GM12878 (cell line): ENCODE measurements around the gene PRPF31.
A peak's percentile ranks its signal among the peaks of the same experiment; 100 is the strongest.

Experiments used
- ATF2 ChIP-seq: IDR thresholded peaks from 2 replicates; pipeline ENCODE4 v1.6.1; 2012; ENCODE audit warnings: low read length, inconsistent platforms
- ATF3 ChIP-seq: IDR thresholded peaks from 2 replicates; pipeline ENCODE4 v1.6.1; 2011; ENCODE audit warnings: low read depth, mild to moderate bottlenecking, low read length, moderate library complexity, borderline replicate concordance; ENCODE audit errors: extremely low read depth
- EGR1 ChIP-seq, 2 experiments: IDR thresholded peaks; 1 replicate in 1 of 2; 2 replicates in 1 of 2; pipeline ENCODE4 v1.6.1; 2011 to 2012; ENCODE audit warnings: low read depth in 2 of 2, low read length in 2 of 2, borderline replicate concordance in 1 of 2, mild to moderate bottlenecking in 1 of 2, moderate library complexity in 1 of 2
- EZH2 ChIP-seq: IDR thresholded peaks from 2 replicates; pipeline ENCODE4 v1.6.1; 2012; ENCODE audit warnings: low read depth, mild to moderate bottlenecking, control low read depth, inconsistent platforms, low read length, borderline replicate concordance; ENCODE audit not compliant: control insufficient read depth
- HDAC6 ChIP-seq: fragments of 200-600 bp; sonication (generic); IDR thresholded peaks from one replicate; pipeline ENCODE4 v1.8.0; 2017; ENCODE audit warnings: antibody characterized with exemption; ENCODE audit not compliant: unreplicated experiment
- KLF5 ChIP-seq: fragments of 450-650 bp; IDR thresholded peaks from 2 replicates; pipeline ENCODE4 v1.6.1; 2014; ENCODE audit warnings: mild to moderate bottlenecking; ENCODE audit not compliant: partially characterized antibody
- POLR2A ChIP-seq: IDR thresholded peaks from 2 replicates; pipeline ENCODE4 v1.6.1; 2011; ENCODE audit warnings: low read depth, mild to moderate bottlenecking, low read length
- RFX5 ChIP-seq: IDR thresholded peaks from 2 replicates; pipeline ENCODE4 v1.6.1; 2011; ENCODE audit warnings: low read depth, low read length, improper control_type of control experiment
- TBL1XR1 ChIP-seq: IDR thresholded peaks from 2 replicates; pipeline ENCODE4 v1.6.1; 2012; ENCODE audit warnings: low read depth, low read length, improper control_type of control experiment
- ZNF274 ChIP-seq: IDR thresholded peaks from one replicate; pipeline ENCODE4 v1.8.0; 2011; ENCODE audit not compliant: insufficient read length, insufficient read depth
- TF ChIP-seq, protein P1 (sequence below): fragments of 450-650 bp; IDR thresholded peaks from 2 replicates; pipeline ENCODE4 v1.6.1; 2017; ENCODE audit warnings: antibody characterized with exemption, mild to moderate bottlenecking, moderate library complexity
- TF ChIP-seq, protein P2 (sequence below): fragments of 150-350 bp; IDR thresholded peaks from 2 replicates; pipeline ENCODE4 v1.6.1; 2016; ENCODE audit warnings: low read depth, low read length
- TF ChIP-seq, protein P3 (sequence below), 3 experiments: IDR thresholded peaks in 2 of 3; conservative IDR thresholded peaks in 1 of 3; 2 replicates each; pipeline ENCODE4 v1.5.1; 2011; ENCODE audit warnings: low read depth in 3 of 3, low read length in 3 of 3, mild to moderate bottlenecking in 3 of 3, control low read depth in 2 of 3, moderate library complexity in 2 of 3, inconsistent platforms in 1 of 3, mixed read lengths in 1 of 3; ENCODE audit not compliant: control insufficient read depth in 2 of 3, insufficient read depth in 1 of 3; ENCODE audit errors: extremely low read depth in 1 of 3
- TF ChIP-seq, protein P4 (sequence below): IDR thresholded peaks from 2 replicates; pipeline ENCODE4 v1.6.1; 2012; ENCODE audit warnings: low read depth, low read length, improper control_type of control experiment

- TF ChIP-seq POLR2A (peak; percentile 64; the same call in 1 of the 2 replicates), ATF2 (no peak), TBL1XR1 (no peak), EGR1 (IDR thresholded peaks at IDR 0.05; ENCODE audit: borderline replicate concordance in 1 of 2, low read depth in 2 of 2, low read length in 2 of 2) (no peak), KLF5 (no peak), HDAC6 (no peak), ZNF274 (no peak), ATF3 (no peak), EZH2 (no peak), RFX5 (no peak)
- TF ChIP-seq, protein P1, sequence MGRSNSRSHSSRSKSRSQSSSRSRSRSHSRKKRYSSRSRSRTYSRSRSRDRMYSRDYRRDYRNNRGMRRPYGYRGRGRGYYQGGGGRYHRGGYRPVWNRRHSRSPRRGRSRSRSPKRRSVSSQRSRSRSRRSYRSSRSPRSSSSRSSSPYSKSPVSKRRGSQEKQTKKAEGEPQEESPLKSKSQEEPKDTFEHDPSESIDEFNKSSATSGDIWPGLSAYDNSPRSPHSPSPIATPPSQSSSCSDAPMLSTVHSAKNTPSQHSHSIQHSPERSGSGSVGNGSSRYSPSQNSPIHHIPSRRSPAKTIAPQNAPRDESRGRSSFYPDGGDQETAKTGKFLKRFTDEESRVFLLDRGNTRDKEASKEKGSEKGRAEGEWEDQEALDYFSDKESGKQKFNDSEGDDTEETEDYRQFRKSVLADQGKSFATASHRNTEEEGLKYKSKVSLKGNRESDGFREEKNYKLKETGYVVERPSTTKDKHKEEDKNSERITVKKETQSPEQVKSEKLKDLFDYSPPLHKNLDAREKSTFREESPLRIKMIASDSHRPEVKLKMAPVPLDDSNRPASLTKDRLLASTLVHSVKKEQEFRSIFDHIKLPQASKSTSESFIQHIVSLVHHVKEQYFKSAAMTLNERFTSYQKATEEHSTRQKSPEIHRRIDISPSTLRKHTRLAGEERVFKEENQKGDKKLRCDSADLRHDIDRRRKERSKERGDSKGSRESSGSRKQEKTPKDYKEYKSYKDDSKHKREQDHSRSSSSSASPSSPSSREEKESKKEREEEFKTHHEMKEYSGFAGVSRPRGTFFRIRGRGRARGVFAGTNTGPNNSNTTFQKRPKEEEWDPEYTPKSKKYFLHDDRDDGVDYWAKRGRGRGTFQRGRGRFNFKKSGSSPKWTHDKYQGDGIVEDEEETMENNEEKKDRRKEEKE = no peak
- TF ChIP-seq, protein P2, sequence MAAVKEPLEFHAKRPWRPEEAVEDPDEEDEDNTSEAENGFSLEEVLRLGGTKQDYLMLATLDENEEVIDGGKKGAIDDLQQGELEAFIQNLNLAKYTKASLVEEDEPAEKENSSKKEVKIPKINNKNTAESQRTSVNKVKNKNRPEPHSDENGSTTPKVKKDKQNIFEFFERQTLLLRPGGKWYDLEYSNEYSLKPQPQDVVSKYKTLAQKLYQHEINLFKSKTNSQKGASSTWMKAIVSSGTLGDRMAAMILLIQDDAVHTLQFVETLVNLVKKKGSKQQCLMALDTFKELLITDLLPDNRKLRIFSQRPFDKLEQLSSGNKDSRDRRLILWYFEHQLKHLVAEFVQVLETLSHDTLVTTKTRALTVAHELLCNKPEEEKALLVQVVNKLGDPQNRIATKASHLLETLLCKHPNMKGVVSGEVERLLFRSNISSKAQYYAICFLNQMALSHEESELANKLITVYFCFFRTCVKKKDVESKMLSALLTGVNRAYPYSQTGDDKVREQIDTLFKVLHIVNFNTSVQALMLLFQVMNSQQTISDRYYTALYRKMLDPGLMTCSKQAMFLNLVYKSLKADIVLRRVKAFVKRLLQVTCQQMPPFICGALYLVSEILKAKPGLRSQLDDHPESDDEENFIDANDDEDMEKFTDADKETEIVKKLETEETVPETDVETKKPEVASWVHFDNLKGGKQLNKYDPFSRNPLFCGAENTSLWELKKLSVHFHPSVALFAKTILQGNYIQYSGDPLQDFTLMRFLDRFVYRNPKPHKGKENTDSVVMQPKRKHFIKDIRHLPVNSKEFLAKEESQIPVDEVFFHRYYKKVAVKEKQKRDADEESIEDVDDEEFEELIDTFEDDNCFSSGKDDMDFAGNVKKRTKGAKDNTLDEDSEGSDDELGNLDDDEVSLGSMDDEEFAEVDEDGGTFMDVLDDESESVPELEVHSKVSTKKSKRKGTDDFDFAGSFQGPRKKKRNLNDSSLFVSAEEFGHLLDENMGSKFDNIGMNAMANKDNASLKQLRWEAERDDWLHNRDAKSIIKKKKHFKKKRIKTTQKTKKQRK = no peak
- TF ChIP-seq, protein P3, sequence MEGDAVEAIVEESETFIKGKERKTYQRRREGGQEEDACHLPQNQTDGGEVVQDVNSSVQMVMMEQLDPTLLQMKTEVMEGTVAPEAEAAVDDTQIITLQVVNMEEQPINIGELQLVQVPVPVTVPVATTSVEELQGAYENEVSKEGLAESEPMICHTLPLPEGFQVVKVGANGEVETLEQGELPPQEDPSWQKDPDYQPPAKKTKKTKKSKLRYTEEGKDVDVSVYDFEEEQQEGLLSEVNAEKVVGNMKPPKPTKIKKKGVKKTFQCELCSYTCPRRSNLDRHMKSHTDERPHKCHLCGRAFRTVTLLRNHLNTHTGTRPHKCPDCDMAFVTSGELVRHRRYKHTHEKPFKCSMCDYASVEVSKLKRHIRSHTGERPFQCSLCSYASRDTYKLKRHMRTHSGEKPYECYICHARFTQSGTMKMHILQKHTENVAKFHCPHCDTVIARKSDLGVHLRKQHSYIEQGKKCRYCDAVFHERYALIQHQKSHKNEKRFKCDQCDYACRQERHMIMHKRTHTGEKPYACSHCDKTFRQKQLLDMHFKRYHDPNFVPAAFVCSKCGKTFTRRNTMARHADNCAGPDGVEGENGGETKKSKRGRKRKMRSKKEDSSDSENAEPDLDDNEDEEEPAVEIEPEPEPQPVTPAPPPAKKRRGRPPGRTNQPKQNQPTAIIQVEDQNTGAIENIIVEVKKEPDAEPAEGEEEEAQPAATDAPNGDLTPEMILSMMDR (IDR thresholded peaks at IDR 0.05 in 2 of 3, conservative IDR thresholded peaks at IDR 0.05 in 1 of 3; ENCODE audit: control insufficient read depth in 2 of 3, extremely low read depth in 1 of 3, insufficient read depth in 1 of 3, low read depth in 3 of 3, low read length in 3 of 3) = no peak
- TF ChIP-seq, protein P4, sequence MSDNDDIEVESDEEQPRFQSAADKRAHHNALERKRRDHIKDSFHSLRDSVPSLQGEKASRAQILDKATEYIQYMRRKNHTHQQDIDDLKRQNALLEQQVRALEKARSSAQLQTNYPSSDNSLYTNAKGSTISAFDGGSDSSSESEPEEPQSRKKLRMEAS = no peak
These were observed 39.2 kb downstream of the PRPF31 start for GRCh38 chr19:54154603-54155345.
